ENCODE data around the gene ANK2.

GRCh38 chr4:113042502-113042901 lies 7.0 kb upstream of the ANK2 start:
- no peak for TF ChIP-seq GATA2 (IDR thresholded peaks at IDR 0.05; ENCODE audit: low read depth, low read length)
- TF ChIP-seq GATA3 (IDR thresholded peaks at IDR 0.05; ENCODE audit: low read depth, low read length), result no peak
